NOMO-1 treated with dmso at 0.1 percent for 144 hours (cell line): ENCODE data around the gene BRAF.
"Not testable (repeated sequence)": the region's sequence is repeated elsewhere in the genome, so short reads cannot be mapped to it uniquely, and the experiment has no call there.

Experiments
- DNase-seq: peaks from one replicate; lab custom pipeline; 2025; ENCODE audit not compliant: unreplicated experiment; lab: John Stamatoyannopoulos, UW

The BRAF gene

DNA sequence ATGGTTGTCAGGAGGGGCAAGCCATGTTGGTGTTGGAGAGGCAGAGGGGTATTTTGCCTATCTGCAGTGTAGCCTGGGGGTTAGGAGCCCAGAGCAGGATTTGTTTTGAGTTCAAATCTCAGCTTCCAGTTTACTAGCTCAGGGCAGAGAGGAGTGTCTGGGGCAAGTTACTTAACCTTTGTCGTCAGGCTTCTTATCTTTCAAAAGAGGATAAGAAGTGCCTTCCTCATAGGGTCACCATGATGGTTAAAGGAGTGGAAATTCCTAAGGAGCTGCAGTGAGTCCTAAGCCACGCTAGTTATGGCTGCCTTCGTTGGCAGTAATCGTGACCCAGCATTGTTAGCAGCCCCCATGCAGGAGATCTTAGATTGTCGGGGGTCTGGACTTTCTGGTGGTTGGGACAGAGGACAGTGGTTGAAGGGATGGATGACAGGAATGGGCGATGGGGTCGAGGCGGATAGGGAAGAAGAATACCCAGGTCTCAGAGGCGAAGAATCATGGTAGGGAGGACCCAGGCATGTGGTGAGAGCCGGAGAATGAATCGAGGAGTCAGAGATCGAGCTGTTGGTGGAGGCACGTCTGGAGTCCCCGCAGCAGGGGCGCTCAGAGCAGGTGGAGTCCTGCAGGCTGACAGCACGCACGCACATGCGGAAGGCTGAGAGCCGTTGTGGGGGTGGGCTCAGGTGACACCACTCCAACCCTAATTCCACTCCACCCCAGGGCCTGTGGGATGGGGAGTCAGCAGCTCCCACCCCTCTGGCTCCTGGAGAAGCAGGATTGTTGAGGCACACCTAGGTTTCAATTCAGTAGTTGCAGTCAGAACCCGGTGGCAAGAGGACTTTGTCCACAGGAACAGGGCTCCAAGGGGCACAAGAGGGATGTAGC lies 240.4 kb downstream of the BRAF start:
- no peak for DNase-seq

GRCh38 chr7:140683657-140684056 lies 241.1 kb downstream of the BRAF start:
- no peak for DNase-seq

DNA sequence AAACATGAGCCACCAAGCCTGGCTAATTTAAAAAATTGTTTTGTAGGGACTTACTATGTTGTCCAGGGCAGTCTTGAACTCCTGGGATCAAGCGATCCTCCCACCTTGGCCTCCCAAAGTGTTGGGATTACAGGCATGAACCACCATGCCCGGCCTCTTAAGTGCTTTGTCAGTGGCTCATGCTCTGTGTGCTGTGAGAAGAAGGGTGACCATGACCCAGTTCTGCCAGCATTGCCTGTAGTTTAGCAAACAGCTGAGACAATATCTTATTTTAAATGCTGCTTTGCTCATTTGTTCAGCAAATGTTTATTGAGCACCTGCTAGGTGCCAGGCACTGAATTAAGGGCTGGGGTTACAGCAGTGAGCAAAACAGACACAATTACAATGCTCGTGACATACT lies 243.0 kb downstream of the BRAF start:
- DNase-seq: no peak

DNA sequence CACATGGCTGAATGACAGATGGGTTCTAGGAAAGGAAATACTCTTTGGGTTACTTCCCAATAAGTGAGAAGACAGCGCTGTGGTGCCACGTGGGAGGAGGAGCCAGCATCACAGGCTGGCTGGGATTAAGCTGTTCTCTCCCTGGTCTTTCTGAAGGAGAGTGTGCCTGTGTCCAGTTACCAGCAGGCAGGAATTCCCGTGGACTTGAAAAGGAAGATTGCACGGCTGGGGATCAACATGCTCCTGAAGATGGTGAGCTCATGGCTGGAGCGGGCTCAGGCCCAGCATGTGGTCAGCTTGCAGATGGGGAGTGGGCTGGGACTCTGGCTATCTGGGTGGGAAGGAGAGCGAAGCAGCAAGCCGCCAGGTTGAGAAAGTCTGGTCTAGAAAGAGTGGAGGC lies 243.8 kb downstream of the BRAF start:
- no peak for DNase-seq

- no peak for DNase-seq
Measured at GRCh38 chr7:140679186-140679585, 245.5 kb downstream of the BRAF start.

- DNase-seq: no peak
Measured at GRCh38 chr7:140678816-140679130, 246.0 kb downstream of the BRAF start.

- no peak for DNase-seq
Measured at GRCh38 chr7:140678081-140678815, 246.5 kb downstream of the BRAF start.

DNA sequence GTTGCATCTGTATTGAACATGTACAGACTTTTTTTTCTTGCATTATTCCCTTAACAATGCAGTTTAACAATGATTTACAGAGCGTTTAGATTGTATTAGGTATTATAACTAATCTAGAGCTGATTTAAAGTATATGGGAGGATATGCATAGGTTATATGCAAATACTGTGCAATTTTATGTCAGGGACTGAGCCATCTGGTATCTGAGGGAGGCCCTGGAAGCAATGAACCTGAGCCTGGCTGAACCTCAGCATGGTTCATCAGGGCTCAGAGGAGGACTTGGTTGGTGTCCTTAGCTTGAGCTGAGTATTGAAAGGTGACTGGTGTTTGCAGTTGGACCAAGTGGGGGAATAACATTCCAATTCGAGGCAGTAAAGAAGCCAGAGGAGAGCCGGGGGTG lies 247.2 kb downstream of the BRAF start:
- DNase-seq: no peak

GRCh38 chr7:140676956-140677355 lies 247.8 kb downstream of the BRAF start:
- DNase-seq: not testable (repeated sequence)

- no peak for DNase-seq
Measured at GRCh38 chr7:140676306-140676705, 248.4 kb downstream of the BRAF start.

- no peak for DNase-seq
Measured at GRCh38 chr7:140675726-140676125, 249.0 kb downstream of the BRAF start.

DNA sequence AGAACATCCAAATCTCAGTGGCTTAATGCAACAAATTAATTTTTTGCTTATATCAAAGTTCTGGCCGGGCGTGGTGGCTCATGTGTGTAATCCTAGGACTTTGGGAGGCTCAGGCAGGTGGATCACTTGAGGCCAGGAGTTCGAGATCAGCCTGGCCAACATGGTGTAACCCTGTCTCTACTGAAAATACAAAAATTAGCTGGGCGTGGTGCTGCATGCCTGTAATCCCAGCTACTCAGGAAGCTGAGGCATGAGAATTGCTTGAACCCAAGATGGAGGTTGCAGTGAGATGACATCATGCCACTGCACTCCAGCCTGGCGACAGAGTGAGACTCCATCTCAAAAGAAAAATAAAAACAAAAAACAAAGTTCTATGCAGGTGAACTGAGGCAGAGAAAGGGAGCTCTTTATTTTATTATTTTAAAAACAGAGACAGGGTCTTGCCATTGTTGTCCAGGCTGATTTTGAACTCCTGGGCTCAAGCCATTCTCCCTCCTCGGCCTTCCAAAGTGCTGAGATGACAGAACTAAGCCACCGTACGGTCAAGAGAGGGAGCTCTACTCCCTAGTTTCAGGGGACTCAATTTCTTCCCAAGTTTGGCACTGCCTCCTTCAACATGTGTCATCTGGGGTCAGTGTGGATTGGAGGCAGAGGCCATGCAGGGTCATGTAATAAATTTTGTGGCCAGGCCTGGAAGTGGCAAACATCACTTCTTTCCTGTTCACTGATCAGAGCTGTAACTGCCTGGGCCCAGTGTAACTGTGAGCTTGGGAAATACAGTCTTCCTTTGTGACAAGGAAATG lies 249.6 kb downstream of the BRAF start:
- DNase-seq: no peak

- DNase-seq: no peak
Measured at GRCh38 chr7:140674356-140674800, 250.4 kb downstream of the BRAF start.

DNA sequence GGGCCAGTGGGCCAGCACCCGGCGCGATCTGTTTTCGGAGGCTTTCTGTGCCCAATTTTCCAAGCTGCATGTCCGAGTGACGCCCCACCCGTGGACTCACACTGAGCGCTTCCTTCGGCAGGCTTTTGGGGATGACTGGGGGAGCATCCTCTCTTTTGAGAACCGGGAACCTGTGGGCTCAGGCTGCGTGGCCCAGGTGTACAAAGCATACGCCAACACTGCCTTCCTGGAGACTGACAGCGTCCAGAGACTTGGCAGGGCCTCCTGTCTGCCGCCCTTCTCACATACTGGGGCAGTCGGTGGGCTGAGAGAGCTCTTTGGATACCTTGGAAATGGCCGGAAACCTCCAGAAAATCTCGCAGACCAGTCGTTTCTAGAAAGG lies 251.0 kb downstream of the BRAF start:
- DNase-seq: no peak

- no peak for DNase-seq
Measured at GRCh38 chr7:140673063-140673773, 251.5 kb downstream of the BRAF start.

DNA sequence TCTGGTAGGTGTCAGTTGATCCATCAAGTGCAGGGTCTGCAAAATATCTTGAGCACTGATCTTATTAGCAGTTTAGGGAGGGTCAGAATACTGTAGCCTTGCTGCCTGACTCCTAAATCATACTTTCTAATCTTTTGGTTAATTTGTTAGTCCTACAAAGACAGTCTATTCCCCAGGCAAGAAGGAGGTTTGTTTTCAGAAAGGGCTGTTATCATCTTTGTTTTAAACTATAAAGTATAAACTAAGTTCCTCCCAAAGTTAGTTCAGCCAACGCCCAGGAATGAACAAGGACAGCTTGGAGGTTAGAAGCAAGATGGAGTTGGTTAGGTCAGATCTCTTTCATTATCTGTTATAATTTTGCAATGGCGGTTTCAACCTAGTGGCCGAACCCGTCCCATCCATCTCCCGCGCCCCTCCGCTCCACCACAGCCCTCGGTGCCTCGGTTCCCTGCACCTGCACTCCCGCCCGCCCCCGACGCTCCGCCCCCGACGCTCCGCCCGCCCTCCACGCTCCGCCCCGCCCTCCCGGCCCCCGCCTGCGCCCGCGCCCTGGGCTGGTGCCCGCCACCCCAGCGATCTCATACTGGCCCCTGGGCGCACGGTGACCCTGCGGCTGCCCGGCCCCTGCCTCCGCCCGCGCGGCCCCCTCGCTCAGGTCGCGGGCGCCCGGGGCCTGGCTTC lies 252.2 kb downstream of the BRAF start, which contains the start of gene ADCK2:
TSS of gene ADCK2 (plus strand) at position 564 of the 681 bp plus-strand sequence. CDS start 386 bp downstream, outside the sequence.
- peak; percentile 20 for DNase-seq

GRCh38 chr7:140671966-140672365 lies 252.8 kb downstream of the BRAF start:
- DNase-seq: no peak

GRCh38 chr7:140670343-140670935 lies 254.3 kb downstream of the BRAF start:
- no peak for DNase-seq

- not testable (repeated sequence) for DNase-seq
Measured at GRCh38 chr7:140669862-140670261, 254.9 kb downstream of the BRAF start.

GRCh38 chr7:140669352-140669751 lies 255.4 kb downstream of the BRAF start:
- no peak for DNase-seq
